Activated CD8-positive, alpha-beta memory T cell treated with anti-CD3 and anti-CD28 coated beads, Interleukin-2, amount 50 U/mL, for 24 hours (primary cell): ENCODE data around the gene FGGY.
"Not testable (repeated sequence)": the region's sequence is repeated elsewhere in the genome, so short reads cannot be mapped to it uniquely, and the experiment has no call there.

Source experiments
- DNase-seq: peaks from one replicate; pipeline ENCODE4 v3.0.0-alpha.2; 2020; ENCODE audit errors: extremely low read depth

Gene FGGY

GRCh38 chr1:59482986-59483385 lies 186.1 kb downstream of the FGGY start:
- DNase-seq: no peak

DNA sequence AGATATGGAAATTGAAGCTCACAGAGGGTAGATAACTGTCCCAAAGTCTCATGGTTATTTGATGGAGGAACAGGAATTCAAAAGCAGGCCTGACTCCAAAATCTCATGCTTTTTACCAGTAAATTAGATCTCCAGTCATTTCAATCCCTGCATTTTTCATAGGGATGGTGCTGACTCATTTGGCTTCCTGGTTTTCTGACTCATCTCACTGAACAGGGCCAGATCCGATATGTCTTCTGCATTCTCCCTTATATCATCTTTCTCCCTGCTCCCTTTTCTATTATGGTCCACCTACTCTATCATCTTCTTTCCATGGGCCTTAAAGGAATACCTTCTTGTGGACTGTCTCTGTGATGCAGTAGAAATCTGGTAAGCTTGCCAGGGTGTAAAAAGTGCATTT lies 187.2 kb downstream of the FGGY start:
- no peak for DNase-seq

GRCh38 chr1:59485171-59485570 lies 188.3 kb downstream of the FGGY start:
- DNase-seq: no peak

- DNase-seq: no peak
These were observed 189.1 kb downstream of the FGGY start for GRCh38 chr1:59485949-59486348.

GRCh38 chr1:59486615-59487014 lies 189.7 kb downstream of the FGGY start:
- no peak for DNase-seq

DNA sequence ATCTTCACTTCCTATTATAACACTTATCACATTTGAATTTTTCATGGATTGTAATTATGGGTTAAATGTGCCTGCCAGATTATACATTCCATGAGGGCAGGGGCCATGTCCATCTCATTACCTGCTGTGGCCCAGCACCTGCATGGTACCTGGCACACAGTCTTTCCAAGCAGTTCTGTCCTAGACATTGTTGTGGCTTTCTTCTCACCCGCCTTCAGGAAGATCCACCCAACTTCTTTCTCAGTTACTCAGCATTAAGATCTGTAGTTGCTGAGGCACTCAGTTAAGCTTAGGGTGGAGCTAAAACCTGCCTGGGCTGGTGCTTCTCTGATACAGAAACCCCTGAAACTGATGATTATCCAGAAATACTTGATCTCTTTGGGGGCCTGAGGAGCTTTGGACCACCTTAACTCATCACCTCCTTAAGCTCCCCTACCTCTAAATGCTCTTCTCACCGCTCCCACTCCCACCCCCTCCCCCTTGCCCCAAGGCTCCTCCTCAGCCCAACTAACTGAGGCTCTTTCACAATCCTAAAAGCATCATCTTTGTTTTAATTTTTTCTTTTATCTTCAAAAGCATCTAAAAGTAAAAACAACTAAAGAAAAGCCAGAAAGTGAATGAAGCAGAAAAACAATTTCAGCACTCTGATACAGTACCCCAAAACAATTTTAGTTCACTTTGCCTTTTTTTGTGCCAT lies 190.6 kb downstream of the FGGY start:
- DNase-seq: no peak

GRCh38 chr1:59492500-59492899 lies 195.6 kb downstream of the FGGY start:
- DNase-seq: no peak

DNA sequence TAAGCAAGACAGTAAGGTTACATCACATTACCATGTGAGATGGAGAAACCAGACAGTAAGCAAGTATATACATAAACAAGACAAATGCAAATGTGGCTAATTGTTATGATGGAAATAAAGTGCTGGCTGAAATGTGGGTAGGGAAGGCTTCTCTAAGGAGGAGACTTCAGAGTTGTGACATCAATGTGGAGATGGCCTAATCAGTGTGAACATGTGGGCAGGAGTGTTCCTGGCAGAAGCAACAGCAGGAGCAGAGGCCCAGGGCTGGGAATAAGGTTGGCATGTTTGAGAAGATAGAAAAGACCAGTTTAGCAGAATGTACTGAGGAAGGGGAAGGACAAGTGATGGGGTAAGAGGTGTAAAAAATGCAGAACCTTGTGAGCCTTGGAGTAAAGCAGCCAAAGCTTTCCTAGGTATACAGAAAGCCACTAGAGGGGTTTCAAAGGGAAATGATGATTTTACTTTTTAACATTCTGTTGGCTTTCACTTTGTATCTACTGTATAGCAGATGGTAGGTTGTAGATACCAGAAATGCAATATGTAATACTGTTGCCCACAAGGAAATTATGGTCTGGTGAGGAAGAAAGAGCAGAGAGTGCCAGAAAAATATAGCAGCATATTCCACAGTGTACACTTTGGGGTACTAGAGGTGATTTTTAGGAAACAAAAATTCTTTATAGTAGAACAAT lies 197.4 kb downstream of the FGGY start:
- DNase-seq: no peak

GRCh38 chr1:59496156-59496555 lies 199.3 kb downstream of the FGGY start:
- not testable (repeated sequence) for DNase-seq

GRCh38 chr1:59497616-59498015 lies 200.7 kb downstream of the FGGY start:
- DNase-seq: no peak

GRCh38 chr1:59498640-59499039 lies 201.7 kb downstream of the FGGY start:
- no peak for DNase-seq

- DNase-seq: no peak
These were observed 202.5 kb downstream of the FGGY start for GRCh38 chr1:59499273-59499942.

DNA sequence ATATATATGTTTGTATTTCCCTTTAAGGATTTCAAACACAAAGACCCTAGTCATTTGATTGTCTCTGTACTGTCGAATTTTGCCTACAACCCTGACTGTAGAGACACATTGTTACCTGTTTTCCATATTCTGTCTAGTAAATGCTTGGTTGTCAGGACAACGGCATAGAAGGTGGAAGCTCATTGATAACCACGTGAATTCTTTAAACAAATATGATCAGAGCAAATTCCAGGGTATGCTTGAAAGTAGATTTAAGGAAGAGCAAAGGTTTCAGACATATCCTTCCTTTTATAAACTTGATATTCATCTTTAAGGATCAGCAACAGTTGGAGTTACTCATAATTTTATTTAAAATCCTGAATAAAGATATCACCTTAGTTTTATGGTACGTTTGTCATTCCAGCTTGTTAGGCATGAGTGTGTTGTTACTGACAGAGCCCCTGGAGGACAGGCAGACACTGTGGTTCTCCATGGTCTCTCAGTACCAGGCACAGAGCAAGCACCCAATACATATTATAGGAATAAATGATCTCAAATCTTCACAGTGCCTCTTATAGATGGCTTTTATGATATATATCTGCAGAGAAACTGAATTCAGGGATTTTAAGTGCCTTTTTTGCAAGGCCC lies 203.2 kb downstream of the FGGY start:
- DNase-seq: no peak

GRCh38 chr1:59500950-59501742 lies 204.3 kb downstream of the FGGY start:
- DNase-seq: no peak

DNA sequence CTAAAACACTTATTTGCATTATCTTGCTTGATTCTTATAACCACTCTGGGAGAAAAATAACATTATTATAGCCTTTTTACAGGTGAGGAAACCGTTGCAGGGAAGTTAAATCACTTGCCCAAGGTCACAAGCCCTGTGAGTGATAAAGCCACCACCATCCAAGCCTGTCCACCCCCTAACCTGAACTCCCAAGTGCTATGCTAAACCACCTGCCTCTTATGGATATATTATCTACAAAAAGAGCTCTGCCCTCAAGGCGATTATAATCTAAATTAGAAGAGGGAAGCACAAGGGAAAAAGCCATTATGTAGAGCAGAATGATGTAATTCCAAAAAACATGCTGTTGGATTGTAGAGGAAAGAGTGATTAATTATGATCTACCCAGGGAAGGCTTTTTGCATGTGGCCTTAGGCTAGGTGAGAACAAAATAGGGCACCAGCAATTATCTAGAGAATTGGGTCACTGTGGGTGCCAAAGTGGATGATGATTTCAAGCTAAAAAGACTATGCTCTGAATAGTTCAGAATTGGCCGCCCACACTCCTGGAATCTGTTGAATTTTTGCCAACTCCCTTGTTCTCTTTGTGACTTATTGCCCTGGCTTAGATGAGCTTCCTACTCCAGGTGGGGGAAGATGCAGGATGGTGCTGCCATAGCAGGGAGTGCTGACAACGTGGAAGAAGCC lies 205.3 kb downstream of the FGGY start:
- no peak for DNase-seq

GRCh38 chr1:59504276-59504675 lies 207.4 kb downstream of the FGGY start:
- no peak for DNase-seq

DNA sequence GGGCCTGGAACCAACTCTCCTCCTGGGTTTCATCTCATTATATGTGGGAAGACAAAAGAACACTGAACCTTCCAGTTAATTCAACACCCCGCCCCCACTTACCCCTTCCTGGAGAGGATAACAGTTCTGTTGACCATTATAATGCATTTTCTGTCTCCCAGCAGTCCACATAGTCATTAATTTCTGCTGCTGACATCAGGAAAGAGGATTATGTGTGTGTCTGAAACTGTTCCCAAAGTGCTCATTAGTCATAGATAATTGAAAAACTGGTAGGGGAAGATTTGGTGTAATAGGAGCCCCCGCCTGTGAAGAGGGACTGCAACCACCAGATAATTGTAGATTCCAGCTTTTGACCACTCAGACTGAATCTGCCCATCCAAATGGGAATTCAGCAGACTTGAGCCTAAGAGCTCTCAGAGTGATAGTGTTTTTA lies 208.7 kb downstream of the FGGY start:
- DNase-seq: no peak

DNA sequence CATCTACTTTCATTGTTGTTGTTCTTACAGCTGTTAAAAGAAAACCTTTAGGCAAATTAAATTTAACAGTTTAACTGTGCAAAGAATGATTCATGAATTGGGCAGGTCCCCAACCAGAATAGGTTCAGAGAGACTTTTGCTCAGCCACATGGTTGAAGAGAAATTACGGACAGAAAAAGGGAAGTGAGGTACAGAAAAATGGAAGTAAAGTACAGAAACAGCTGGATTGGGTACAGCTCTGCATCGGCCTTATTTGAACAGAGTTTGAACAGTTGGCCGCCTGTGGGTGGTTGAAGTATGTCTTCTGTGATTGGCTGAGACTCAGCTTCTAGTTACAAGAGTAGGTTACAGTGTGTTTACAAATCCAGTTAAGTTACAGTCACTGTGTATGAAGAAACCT lies 210.1 kb downstream of the FGGY start:
- DNase-seq: no peak

GRCh38 chr1:59509341-59509875 lies 212.5 kb downstream of the FGGY start:
- DNase-seq: no peak

GRCh38 chr1:59510249-59510648 lies 213.4 kb downstream of the FGGY start:
- DNase-seq: no peak
